GM12864 (cell line): Measurements from ENCODE around the gene TK2.
A peak's percentile ranks its signal among the peaks of the same experiment; 100 is the strongest.

Experiments used
- DNase-seq: peaks from one replicate; pipeline ENCODE4 v3.0.0-alpha.2; 2011; ENCODE audit warnings: low read depth
- H3K4me3 ChIP-seq: 2 replicates; pipeline ENCODE4 v1.5.1; 2011; ENCODE audit warnings: mild to moderate bottlenecking, low read depth, low read length, control low read depth
- TF ChIP-seq, protein P1 (sequence below): IDR thresholded peaks from 2 replicates; pipeline ENCODE4 v1.5.1; 2011; ENCODE audit warnings: low read depth, mild to moderate bottlenecking, moderate library complexity, low read length, control low read depth, inconsistent platforms; ENCODE audit errors: missing control alignments

The TK2 gene

GRCh38 chr16:66524601-66525164 lies 25.2 kb downstream of the TK2 start:
- no peak overlapping the region for H3K4me3 ChIP-seq

DNA sequence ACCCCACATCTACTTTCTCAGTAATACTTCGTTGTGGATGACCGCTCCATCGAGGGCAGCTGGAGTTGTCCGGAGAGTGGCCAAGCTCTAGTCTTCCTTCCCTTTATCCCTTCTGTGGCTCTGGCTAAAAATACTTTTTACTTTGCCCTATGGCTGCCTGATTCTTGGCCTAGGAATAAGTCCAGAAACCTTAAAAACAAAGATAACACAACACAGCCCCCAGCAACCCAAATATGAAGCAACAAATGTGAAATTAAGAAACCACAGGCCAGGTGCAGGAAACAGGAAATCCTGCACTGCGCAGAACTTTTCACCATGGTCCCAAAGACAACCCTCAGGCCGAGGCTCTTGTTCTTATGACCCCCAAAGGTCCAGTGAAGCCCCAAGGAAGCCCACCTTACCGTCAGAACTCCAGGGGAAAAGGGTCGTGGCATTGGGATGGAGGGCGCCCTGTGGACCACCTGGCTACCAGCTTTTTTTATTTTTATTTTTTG lies 26.0 kb downstream of the TK2 start:
- peak; percentile 78 for DNase-seq
- no peak overlapping the region for H3K4me3 ChIP-seq
- TF ChIP-seq, protein P1, sequence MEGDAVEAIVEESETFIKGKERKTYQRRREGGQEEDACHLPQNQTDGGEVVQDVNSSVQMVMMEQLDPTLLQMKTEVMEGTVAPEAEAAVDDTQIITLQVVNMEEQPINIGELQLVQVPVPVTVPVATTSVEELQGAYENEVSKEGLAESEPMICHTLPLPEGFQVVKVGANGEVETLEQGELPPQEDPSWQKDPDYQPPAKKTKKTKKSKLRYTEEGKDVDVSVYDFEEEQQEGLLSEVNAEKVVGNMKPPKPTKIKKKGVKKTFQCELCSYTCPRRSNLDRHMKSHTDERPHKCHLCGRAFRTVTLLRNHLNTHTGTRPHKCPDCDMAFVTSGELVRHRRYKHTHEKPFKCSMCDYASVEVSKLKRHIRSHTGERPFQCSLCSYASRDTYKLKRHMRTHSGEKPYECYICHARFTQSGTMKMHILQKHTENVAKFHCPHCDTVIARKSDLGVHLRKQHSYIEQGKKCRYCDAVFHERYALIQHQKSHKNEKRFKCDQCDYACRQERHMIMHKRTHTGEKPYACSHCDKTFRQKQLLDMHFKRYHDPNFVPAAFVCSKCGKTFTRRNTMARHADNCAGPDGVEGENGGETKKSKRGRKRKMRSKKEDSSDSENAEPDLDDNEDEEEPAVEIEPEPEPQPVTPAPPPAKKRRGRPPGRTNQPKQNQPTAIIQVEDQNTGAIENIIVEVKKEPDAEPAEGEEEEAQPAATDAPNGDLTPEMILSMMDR, result no peak

More at GRCh38 chr16:66524601-66525164, 25.2 kb downstream of the TK2 start:
- DNase-seq, result peak; percentile 89
- TF ChIP-seq, protein P1, result peak; percentile 32

DNA sequence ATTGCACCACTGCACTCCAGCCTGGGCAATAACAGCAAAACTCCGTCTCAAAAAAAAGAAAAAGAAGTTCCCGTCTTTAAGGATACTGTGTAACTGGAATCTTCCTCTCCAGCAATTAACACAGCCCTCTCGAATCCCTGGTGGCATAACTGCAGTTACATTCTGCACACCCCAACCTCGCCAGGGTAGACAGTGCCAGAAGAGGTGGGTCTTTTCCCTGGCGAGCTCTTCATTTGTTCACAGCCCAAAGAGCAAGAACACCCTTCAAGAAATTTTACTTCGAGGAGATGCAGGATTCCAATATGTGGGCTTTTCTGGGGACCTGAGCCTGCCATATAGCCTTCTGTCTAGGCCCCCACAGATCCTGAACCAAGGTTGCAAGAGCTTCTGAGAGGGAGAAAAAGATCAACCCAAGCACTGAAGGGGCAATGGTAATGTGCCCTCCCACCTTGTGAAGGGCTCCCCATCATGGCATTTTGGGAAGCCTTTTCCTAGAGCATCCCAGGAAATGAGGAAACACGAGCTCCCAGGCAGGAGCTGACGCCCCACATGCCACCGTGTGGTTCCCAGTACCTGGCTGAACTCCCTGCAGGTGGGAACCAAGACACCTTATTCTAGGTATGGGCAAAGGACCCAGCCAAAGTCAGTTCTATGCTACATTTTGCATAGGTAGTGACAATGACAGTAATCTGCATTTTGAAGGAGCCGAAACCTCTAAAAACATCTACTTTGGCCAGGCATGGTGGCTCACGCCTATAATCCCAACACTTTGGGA lies 26.9 kb downstream of the TK2 start:
- no peak overlapping the region for H3K4me3 ChIP-seq
- no peak for DNase-seq
- TF ChIP-seq, protein P1, result no peak

GRCh38 chr16:66521951-66522771 lies 27.8 kb downstream of the TK2 start:
- H3K4me3 ChIP-seq, result no peak overlapping the region
- DNase-seq, result peak; percentile 90
- TF ChIP-seq, protein P1, result no peak

- no peak overlapping the region for H3K4me3 ChIP-seq
- TF ChIP-seq, protein P1, result no peak
Measured at GRCh38 chr16:66521252-66521713, 28.6 kb downstream of the TK2 start.

GRCh38 chr16:66520406-66521170 lies 29.3 kb downstream of the TK2 start:
- TF ChIP-seq, protein P1, result no peak
- DNase-seq, result no peak

More at GRCh38 chr16:66521252-66521713, 28.6 kb downstream of the TK2 start:
- no peak for DNase-seq

More at GRCh38 chr16:66520406-66521170, 29.3 kb downstream of the TK2 start:
- no peak overlapping the region for H3K4me3 ChIP-seq
